AG04450 (cell line): Measurements from ENCODE around the gene NF2. TPM values are rescaled to one million over a fixed set of nuclear protein-coding genes. Genes with fewer than 3 reads are reported as not detected.
A peak's percentile ranks its signal among the peaks of the same experiment; 100 is the strongest.

Experiments
- CTCF ChIA-PET: fragments of 300-600, 350-600 bp; formaldehyde crosslinking; extraction: SDS; loops from one replicate; lab custom pipeline; 2022; ENCODE audit warnings: antibody characterized with exemption, inconsistent platforms; lab: Charles Lee
- POLR2A ChIA-PET: fragments of 350-600 bp; formaldehyde crosslinking; extraction: SDS; loops from one replicate; lab custom pipeline; 2021; ENCODE audit warnings: antibody characterized with exemption, inconsistent platforms; lab: Yijun Ruan, JAX
- DNase-seq: peaks from one replicate; pipeline ENCODE4 v3.0.0-alpha.2; 2011; ENCODE audit warnings: low read depth, low spot score
- H3K27ac ChIP-seq: one replicate; pipeline ENCODE4 v1.5.1; 2012; ENCODE audit warnings: low read depth, low read length, control low read depth
- H3K27me3 ChIP-seq: one replicate; pipeline ENCODE4 v1.6.0; 2012; ENCODE audit warnings: low read length; ENCODE audit not compliant: control insufficient read depth, insufficient read depth
- H3K4me3 ChIP-seq: 2 replicates; pipeline ENCODE4 v1.5.1; 2011; ENCODE audit warnings: mild to moderate bottlenecking, low read depth, low read length, control low read depth
- H3K9me3 ChIP-seq: 2 replicates; pipeline ENCODE4 v1.5.1; 2012; ENCODE audit warnings: low read length; ENCODE audit not compliant: control insufficient read depth, insufficient read depth
- polyA plus RNA-seq: library from polyadenylated mRNA; depleted of rRNA; stranded (reverse); fragments of >200 nt; gene quantifications from 2 replicates; pipeline ENCODE4 v1.2.3, GENCODE V29; 2011
- TF ChIP-seq, protein P1 (sequence below): IDR thresholded peaks from 2 replicates; pipeline ENCODE4 v1.5.1; 2011; ENCODE audit warnings: low read depth, low read length, control low read depth, inconsistent platforms

The NF2 gene
- polyA plus RNA-seq, 1 experiment: 57.6 TPM

DNA sequence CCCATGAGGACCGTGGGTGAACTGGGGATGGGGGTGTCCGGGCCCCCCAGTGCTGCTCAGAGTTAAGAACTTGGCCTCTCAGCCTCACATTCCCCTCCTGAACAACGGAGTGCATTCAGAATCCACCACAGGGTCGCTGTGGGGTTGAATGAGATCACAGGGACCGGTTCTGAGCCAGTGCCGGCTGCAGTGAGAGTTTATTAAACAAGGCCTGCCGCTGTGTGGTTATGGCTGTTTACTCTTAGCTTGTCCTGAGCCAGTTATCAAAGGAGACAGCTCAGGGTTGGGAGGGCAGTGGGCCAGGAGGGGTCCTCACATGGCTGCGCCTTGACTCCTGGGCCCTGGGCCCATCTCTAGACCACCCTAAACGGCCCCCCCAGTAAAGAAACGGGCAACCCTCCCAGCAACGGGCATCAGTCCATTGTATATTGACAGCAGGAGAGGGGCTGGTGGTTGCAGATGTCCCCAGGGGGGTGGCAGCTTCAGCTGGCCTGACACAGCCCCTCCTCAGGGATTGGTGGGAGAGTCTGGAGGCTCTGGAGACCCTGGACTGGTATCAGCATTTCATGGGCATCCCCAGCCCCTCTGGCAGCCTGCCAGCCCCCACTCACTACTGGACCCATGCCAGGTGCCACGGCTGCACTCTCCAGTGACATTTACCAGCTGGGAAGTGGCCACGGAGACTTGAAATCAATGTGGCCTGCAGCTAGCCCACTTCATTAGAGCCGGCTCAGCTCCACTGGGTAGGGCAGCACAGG, 101.3 kb downstream of the NF2 start:
- CTCF ChIA-PET: interaction anchor here (0.6 to 1.5 kb wide), 4 partner anchors 60 to 384 kb away, joined by 3 to 5 read pairs (median 4); no protein-coding TSS in a partner anchor
- Histone ChIP-seq H3K27ac (peak overlapping the region; percentile 31), H3K9me3 (no peaks in the 10 kb centered on the region; the same call in 1 of the 2 replicates), H3K27me3 (peaks cover 20% of the 10 kb centered on the region), H3K4me3 (no peak overlapping the region)
- POLR2A ChIA-PET: no interaction called here
- TF ChIP-seq, protein P1, sequence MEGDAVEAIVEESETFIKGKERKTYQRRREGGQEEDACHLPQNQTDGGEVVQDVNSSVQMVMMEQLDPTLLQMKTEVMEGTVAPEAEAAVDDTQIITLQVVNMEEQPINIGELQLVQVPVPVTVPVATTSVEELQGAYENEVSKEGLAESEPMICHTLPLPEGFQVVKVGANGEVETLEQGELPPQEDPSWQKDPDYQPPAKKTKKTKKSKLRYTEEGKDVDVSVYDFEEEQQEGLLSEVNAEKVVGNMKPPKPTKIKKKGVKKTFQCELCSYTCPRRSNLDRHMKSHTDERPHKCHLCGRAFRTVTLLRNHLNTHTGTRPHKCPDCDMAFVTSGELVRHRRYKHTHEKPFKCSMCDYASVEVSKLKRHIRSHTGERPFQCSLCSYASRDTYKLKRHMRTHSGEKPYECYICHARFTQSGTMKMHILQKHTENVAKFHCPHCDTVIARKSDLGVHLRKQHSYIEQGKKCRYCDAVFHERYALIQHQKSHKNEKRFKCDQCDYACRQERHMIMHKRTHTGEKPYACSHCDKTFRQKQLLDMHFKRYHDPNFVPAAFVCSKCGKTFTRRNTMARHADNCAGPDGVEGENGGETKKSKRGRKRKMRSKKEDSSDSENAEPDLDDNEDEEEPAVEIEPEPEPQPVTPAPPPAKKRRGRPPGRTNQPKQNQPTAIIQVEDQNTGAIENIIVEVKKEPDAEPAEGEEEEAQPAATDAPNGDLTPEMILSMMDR: peak; percentile 32
- peak; percentile 24 for DNase-seq

DNA sequence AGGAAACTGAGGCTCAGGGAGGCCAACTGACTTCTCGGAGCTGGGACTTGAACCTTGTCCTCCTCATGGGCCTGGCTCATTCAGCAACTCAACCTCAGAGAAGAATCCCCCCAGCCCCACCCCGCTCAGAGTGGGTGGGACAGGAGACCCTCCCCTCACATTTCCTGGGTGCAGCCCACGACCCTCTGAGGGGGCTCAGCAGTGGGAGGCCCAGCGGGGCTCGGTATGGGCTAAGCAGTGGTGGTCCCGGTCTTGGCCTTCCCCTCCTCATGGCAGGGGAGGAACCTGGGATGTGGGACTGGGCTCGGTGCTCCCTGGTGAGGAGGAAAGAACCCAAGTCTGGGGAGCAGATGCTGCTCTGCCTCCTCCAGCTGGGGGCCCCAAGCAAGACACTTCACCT, 102.2 kb downstream of the NF2 start:
- DNase-seq: no peak
- H3K9me3 ChIP-seq: no peaks in the 10 kb centered on the region; the same call in 1 of the 2 replicates
- H3K27me3 ChIP-seq: peaks cover 23% of the 10 kb centered on the region
- ChIA-PET POLR2A (no interaction called here), CTCF (interaction anchor here (1.5 kb wide), 1 partner anchor 383 kb away, joined by 5 read pairs; no protein-coding TSS in a partner anchor)
- H3K27ac ChIP-seq: no peak overlapping the region
- no peak overlapping the region for H3K4me3 ChIP-seq
- TF ChIP-seq, protein P1: no peak

DNA sequence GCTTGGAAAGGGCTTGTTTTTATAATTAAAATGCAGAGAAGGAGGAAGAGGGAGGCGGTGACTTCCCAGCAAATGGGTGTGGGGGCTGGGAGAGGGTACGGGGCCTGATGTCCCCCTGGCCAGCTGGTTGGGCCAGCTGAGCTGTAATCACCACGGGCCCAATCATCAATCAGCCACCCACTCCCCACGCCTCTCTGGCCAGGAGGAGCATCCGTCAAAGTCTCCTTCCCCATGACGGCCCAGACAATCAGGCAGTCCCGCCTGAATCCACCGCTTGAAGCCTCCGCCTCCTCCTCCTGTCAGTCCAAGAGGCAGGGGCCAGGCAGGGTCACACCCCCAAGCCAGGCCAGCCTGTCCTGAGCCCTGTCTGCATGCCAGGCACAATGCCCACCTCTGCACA, 103.1 kb downstream of the NF2 start:
- no peak overlapping the region for H3K27ac ChIP-seq
- no peak overlapping the region for H3K4me3 ChIP-seq
- CTCF ChIA-PET: no interaction called here
- no peaks in the 10 kb centered on the region; the same call in 1 of the 2 replicates for H3K9me3 ChIP-seq
- no peak for DNase-seq
- POLR2A ChIA-PET: no interaction called here
- H3K27me3 ChIP-seq: peaks cover 28% of the 10 kb centered on the region
- TF ChIP-seq, protein P1: no peak

DNA sequence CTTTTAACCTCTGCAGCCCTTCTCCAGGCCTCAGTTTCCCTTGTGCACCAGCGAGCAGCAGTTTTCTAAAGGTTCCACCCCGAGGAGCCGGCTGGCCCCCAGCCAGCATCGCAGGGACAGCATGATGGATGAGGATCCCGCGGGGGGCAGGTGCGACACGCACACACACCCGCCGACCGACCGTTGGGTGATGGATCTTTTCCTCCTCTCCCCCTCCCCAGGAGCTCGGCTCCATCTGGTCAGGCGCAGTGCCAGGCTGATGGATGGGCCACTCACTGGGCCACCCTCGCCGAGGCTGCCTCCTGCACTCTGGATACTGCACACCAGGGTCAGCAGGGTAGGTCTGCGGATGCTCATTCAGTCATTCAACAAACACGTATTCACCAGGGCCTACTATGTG, 103.6 kb downstream of the NF2 start:
- peaks cover 31% of the 10 kb centered on the region for H3K27me3 ChIP-seq
- DNase-seq: no peak
- TF ChIP-seq, protein P1: no peak
- CTCF ChIA-PET: no interaction called here
- H3K9me3 ChIP-seq: no peaks in the 10 kb centered on the region; the same call in 1 of the 2 replicates
- no peak overlapping the region for H3K4me3 ChIP-seq
- H3K27ac ChIP-seq: no peak overlapping the region
- POLR2A ChIA-PET: no interaction called here

DNA sequence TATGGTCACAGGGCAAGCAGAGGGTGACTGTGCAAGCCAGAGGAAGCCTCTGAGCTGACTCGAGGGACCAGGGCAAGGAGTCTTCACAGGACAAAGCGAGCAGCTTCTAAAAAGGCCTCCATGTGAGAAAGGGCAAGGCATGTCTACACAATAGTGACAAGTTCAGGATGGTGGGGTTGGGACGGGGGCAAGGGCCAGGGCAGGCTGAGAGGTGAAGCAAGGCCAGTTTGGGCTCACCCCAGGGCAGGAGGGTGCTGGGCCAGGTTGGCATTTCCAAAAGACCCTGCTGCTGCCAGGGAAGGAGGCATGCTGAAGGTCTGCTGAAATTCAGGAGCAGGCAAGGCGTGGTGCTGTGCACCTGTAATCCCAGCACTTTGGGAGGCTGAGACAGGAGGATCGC, 104.0 kb downstream of the NF2 start:
- no peak for DNase-seq
- Histone ChIP-seq H3K4me3 (no peak overlapping the region), H3K27ac (no peak overlapping the region), H3K9me3 (no peaks in the 10 kb centered on the region; the same call in 1 of the 2 replicates), H3K27me3 (peaks cover 35% of the 10 kb centered on the region)
- TF ChIP-seq, protein P1: no peak
- CTCF ChIA-PET: no interaction called here
- POLR2A ChIA-PET: no interaction called here
